CD14-positive monocyte (primary cell): ENCODE measurements around the gene OR5AS1. TPM values are rescaled to one million over a fixed set of nuclear protein-coding genes. Genes with fewer than 3 reads are reported as not detected.
"Not testable (repeated sequence)": the region's sequence is repeated elsewhere in the genome, so short reads cannot be mapped to it uniquely, and the experiment has no call there.

Experiments
- DNase-seq, 3 donors: peaks; one replicate each; pipeline ENCODE4 v3.0.0-alpha.2; 2011 to 2022
- H2AFZ ChIP-seq: 2 replicates; pipeline ENCODE4 v1.6.0; 2012; ENCODE audit warnings: mild to moderate bottlenecking, low read depth, low read length, inconsistent platforms; ENCODE audit not compliant: insufficient read depth, poor library complexity, severe bottlenecking
- H3K27ac ChIP-seq, 2 donors: 1 replicate in 1 of 2; 2 replicates in 1 of 2; pipeline ENCODE4 v1.5.1; 2012 to 2013; ENCODE audit warnings: low read length in 2 of 2, control low read depth in 1 of 2, inconsistent platforms in 1 of 2, low read depth in 1 of 2, mild to moderate bottlenecking in 1 of 2
- H3K27me3 ChIP-seq, 2 donors: one replicate each; pipeline versions ENCODE4 v1.6.0 to v1.6.1; 2011 to 2013; ENCODE audit warnings: low read length in 2 of 2; ENCODE audit not compliant: control insufficient read depth in 2 of 2, insufficient read depth in 2 of 2
- H3K36me3 ChIP-seq, 2 donors: replicated peaks in 1 of 2; 1 replicate in 1 of 2; 2 replicates in 1 of 2; pipeline versions ENCODE4 v1.5.1 to v1.6.1; 2012 to 2013; ENCODE audit warnings: low read length in 2 of 2, control low read depth in 1 of 2, inconsistent platforms in 1 of 2, mild to moderate bottlenecking in 1 of 2; ENCODE audit not compliant: insufficient read depth in 2 of 2, control insufficient read depth in 1 of 2
- H3K4me1 ChIP-seq, 2 donors: 1 replicate in 1 of 2; 2 replicates in 1 of 2; pipeline versions ENCODE4 v1.5.1 to v1.6.1; 2012 to 2013; ENCODE audit warnings: low read length in 2 of 2, control low read depth in 1 of 2, inconsistent platforms in 1 of 2, mild to moderate bottlenecking in 1 of 2, moderate library complexity in 1 of 2; ENCODE audit not compliant: insufficient read depth in 2 of 2, control insufficient read depth in 1 of 2
- H3K4me2 ChIP-seq: replicated peaks from 2 replicates; pipeline ENCODE3; 2012; ENCODE audit warnings: low read length, moderate library complexity, mild to moderate bottlenecking; ENCODE audit not compliant: poor library complexity, severe bottlenecking; ENCODE audit errors: extremely low read depth
- H3K4me3 ChIP-seq, 3 experiments: fragments of 200-600 bp in 1 of 3; sonication (generic) in 1 of 3; replicated peaks in 1 of 3; 1 replicate in 2 of 3; 2 replicates in 1 of 3; pipeline ENCODE4 v1.5.1; 2011 to 2013; ENCODE audit warnings: low read length in 3 of 3, mild to moderate bottlenecking in 3 of 3, control low read depth in 2 of 3, low read depth in 2 of 3, inconsistent platforms in 1 of 3, moderate library complexity in 1 of 3
- H3K79me2 ChIP-seq: 2 replicates; pipeline ENCODE4 v1.6.0; 2012; ENCODE audit warnings: mild to moderate bottlenecking, control low read depth, inconsistent platforms, low read length, moderate library complexity; ENCODE audit not compliant: insufficient read depth
- H3K9ac ChIP-seq: 2 replicates; pipeline ENCODE4 v1.6.0; 2017; ENCODE audit warnings: low read length, mild to moderate bottlenecking; ENCODE audit not compliant: insufficient read depth, poor library complexity, severe bottlenecking
- H3K9me3 ChIP-seq, 2 donors: replicated peaks in 1 of 2; 1 replicate in 1 of 2; 2 replicates in 1 of 2; pipeline versions ENCODE4 v1.5.1 to v1.6.1; 2012 to 2013; ENCODE audit warnings: low read length in 2 of 2, control low read depth in 1 of 2; ENCODE audit not compliant: control insufficient read depth in 1 of 2, insufficient read depth in 1 of 2
- H4K20me1 ChIP-seq: 2 replicates; pipeline ENCODE4 v1.6.0; 2012; ENCODE audit warnings: mild to moderate bottlenecking, low read length, control low read depth, moderate library complexity; ENCODE audit not compliant: insufficient read depth
- H3K27ac Mint-ChIP-seq, 7 donors: one replicate each; pipeline ENCODE4 v1.8.0; 2020; ENCODE audit warnings: mild to moderate bottlenecking in 7 of 7, mixed read lengths in 7 of 7, moderate library complexity in 6 of 7, inconsistent platforms in 2 of 7
- H3K27me3 Mint-ChIP-seq, 3 donors: one replicate each; pipeline ENCODE4 v1.8.0; 2021 to 2022; ENCODE audit warnings: low read depth in 3 of 3, mild to moderate bottlenecking in 3 of 3, mixed read lengths in 3 of 3, moderate library complexity in 3 of 3, inconsistent platforms in 1 of 3
- H3K36me3 Mint-ChIP-seq, 2 donors: one replicate each; pipeline ENCODE4 v1.8.0; 2020; ENCODE audit warnings: mixed read lengths in 2 of 2, inconsistent platforms in 1 of 2, mild to moderate bottlenecking in 1 of 2
- H3K4me1 Mint-ChIP-seq: one replicate; pipeline ENCODE4 v1.8.0; 2020; ENCODE audit warnings: mild to moderate bottlenecking, mixed read lengths
- H3K4me3 Mint-ChIP-seq, 2 donors: one replicate each; pipeline ENCODE4 v1.8.0; 2020; ENCODE audit warnings: mild to moderate bottlenecking in 2 of 2, mixed read lengths in 2 of 2, moderate library complexity in 1 of 2
- H3K9me3 Mint-ChIP-seq, 7 donors: one replicate each; pipeline ENCODE4 v1.8.0; 2020 to 2022; ENCODE audit warnings: mixed read lengths in 7 of 7, mild to moderate bottlenecking in 6 of 7, moderate library complexity in 6 of 7, inconsistent platforms in 2 of 7
- WGBS: methylation state at CpG from one replicate; pipeline ENCODE4 v1.1.5; 2013; ENCODE audit warnings: missing lambda C conversion rate; ENCODE audit not compliant: insufficient coverage; 5-methylcytosine and 5-hydroxymethylcytosine counted together
- intact Hi-C, 2 donors: fragments of 100-400 bp; cut with micrococcal nuclease; formaldehyde crosslinking; loops; one replicate each; pipeline versions ENCODE4 v1.15.0 to v1.15.1; 2023
- polyA plus RNA-seq, 3 donors: library from polyadenylated mRNA; depleted of rRNA in 1 of 3; unstranded in 2 of 3; stranded (reverse) in 1 of 3; fragments of 300-500 nt in 2 of 3; fragments of >200 nt in 1 of 3; fragmentation: Illumina TruSeq in 2 of 3; gene quantifications; 1 replicate in 2 of 3; 2 replicates in 1 of 3; pipeline ENCODE4 v1.2.3, GENCODE V29; 2012 to 2021
- TF ChIP-seq, protein P1 (sequence below): fragments of 200-600 bp; IDR thresholded peaks from one replicate; pipeline ENCODE4 v1.8.0; 2022; ENCODE audit warnings: antibody characterized with exemption, mild to moderate bottlenecking

Gene OR5AS1
- polyA plus RNA-seq, 3 donors = not detected

GRCh38 chr11:56049487-56049886, 22.0 kb downstream of the OR5AS1 start:
- no peak for DNase-seq
- 100% methylated on average over 1 of the region's 2 CpGs for WGBS
- Histone ChIP-seq H3K27me3 (no peaks in the 10 kb centered on the region), H3K4me2 (no peak overlapping the region), H2AFZ (no peak overlapping the region), H3K9me3 (peaks cover 0 to 4% of the 10 kb centered on the region in 2 donors), H3K79me2 (no peaks in the 10 kb centered on the region), H3K36me3 (no peaks in the 10 kb centered on the region), H4K20me1 (no peaks in the 10 kb centered on the region), H3K4me3 (no peak overlapping the region), H3K9ac (no peak overlapping the region), H3K4me1 (no peaks in the 10 kb centered on the region), H3K27ac (no peak overlapping the region)
- H3K4me1 Mint-ChIP-seq = no peaks in the 10 kb centered on the region
- intact Hi-C loops = no loop called here
- no peak overlapping the region for H3K4me3 Mint-ChIP-seq
- TF ChIP-seq, protein P1, sequence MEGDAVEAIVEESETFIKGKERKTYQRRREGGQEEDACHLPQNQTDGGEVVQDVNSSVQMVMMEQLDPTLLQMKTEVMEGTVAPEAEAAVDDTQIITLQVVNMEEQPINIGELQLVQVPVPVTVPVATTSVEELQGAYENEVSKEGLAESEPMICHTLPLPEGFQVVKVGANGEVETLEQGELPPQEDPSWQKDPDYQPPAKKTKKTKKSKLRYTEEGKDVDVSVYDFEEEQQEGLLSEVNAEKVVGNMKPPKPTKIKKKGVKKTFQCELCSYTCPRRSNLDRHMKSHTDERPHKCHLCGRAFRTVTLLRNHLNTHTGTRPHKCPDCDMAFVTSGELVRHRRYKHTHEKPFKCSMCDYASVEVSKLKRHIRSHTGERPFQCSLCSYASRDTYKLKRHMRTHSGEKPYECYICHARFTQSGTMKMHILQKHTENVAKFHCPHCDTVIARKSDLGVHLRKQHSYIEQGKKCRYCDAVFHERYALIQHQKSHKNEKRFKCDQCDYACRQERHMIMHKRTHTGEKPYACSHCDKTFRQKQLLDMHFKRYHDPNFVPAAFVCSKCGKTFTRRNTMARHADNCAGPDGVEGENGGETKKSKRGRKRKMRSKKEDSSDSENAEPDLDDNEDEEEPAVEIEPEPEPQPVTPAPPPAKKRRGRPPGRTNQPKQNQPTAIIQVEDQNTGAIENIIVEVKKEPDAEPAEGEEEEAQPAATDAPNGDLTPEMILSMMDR = no peak
- H3K27me3 Mint-ChIP-seq = no peaks in the 10 kb centered on the region
- H3K9me3 Mint-ChIP-seq = peaks cover 0 to 9% (median 2%) of the 10 kb centered on the region in 7 donors
- H3K27ac Mint-ChIP-seq = no peak overlapping the region
- H3K36me3 Mint-ChIP-seq = no peaks in the 10 kb centered on the region

DNA sequence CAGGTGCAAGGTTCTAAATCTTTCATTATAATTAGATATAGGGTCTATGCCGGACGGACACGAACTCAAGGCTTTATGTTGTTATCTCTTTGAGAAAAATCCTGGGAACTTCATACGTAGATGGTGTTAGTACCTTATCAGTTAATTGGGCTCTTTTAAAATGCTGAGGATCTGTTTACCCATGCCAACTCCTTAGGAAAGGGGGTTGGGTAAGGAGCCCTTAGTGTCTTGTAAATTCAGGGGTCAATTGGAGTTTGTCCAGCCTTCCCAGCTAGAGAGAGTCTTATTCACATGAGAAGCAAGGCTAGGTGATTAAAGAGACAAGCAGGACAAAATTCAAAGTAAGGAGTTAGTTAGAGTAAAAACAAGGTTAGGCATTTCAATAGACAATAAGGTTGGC, 28.9 kb downstream of the OR5AS1 start:
- H3K4me1 ChIP-seq, H3K27me3 ChIP-seq, H3K27me3 Mint-ChIP-seq, H3K4me2 ChIP-seq, H3K36me3 ChIP-seq, H2AFZ ChIP-seq, H3K4me3 ChIP-seq, H3K9me3 ChIP-seq, H3K79me2 ChIP-seq, H4K20me1 ChIP-seq, DNase-seq, H3K4me3 Mint-ChIP-seq, intact Hi-C loops, H3K36me3 Mint-ChIP-seq, H3K4me1 Mint-ChIP-seq, H3K27ac ChIP-seq, H3K27ac Mint-ChIP-seq, H3K9ac ChIP-seq: not testable (repeated sequence)
- peaks cover 2 to 18% (median 6%) of the 10 kb centered on the region in 7 donors for H3K9me3 Mint-ChIP-seq
- WGBS = no CpG with 5 or more reads among the region's 4 CpGs

- 63% methylated on average over 2 of the region's 7 CpGs for WGBS
- H3K4me3 Mint-ChIP-seq, H3K4me2 ChIP-seq, DNase-seq, H3K27ac ChIP-seq, H3K27ac Mint-ChIP-seq, H3K4me1 ChIP-seq, H3K9ac ChIP-seq, H3K27me3 ChIP-seq, H3K27me3 Mint-ChIP-seq, intact Hi-C loops, H3K4me1 Mint-ChIP-seq, H4K20me1 ChIP-seq, H3K36me3 ChIP-seq, H3K36me3 Mint-ChIP-seq, H3K79me2 ChIP-seq, H2AFZ ChIP-seq, H3K9me3 ChIP-seq, H3K4me3 ChIP-seq: not testable (repeated sequence)
- H3K9me3 Mint-ChIP-seq = peaks cover 2 to 16% (median 5%) of the 10 kb centered on the region in 7 donors
Measured at GRCh38 chr11:56057661-56058237, 30.3 kb downstream of the OR5AS1 start.

- H3K27me3 Mint-ChIP-seq, H3K27ac ChIP-seq, DNase-seq, H4K20me1 ChIP-seq, H3K4me3 ChIP-seq, intact Hi-C loops, H3K9ac ChIP-seq, H2AFZ ChIP-seq, H3K27ac Mint-ChIP-seq, H3K36me3 Mint-ChIP-seq, H3K79me2 ChIP-seq, H3K4me3 Mint-ChIP-seq, H3K4me1 ChIP-seq, H3K36me3 ChIP-seq, H3K27me3 ChIP-seq, H3K4me2 ChIP-seq, H3K4me1 Mint-ChIP-seq, H3K9me3 ChIP-seq: not testable (repeated sequence)
- peaks cover 2 to 15% (median 5%) of the 10 kb centered on the region in 7 donors for H3K9me3 Mint-ChIP-seq
- 84% methylated on average over 6 of the region's 7 CpGs for WGBS
Measured at GRCh38 chr11:56058260-56058780, 30.9 kb downstream of the OR5AS1 start.
